Activated CD8-positive, alpha-beta T cell treated with anti-CD3 and anti-CD28 coated beads, Interleukin-2, amount 10 ng/mL, durations not matched to agents 7 days and 5 days (primary cell): ENCODE data around the gene ASXL2. TPM values are rescaled to one million over a fixed set of nuclear protein-coding genes. Genes with fewer than 3 reads are reported as not detected.
"Not testable (repeated sequence)": the region's sequence is repeated elsewhere in the genome, so short reads cannot be mapped to it uniquely, and the experiment has no call there.

Experiments used
- ATAC-seq: fragments of 150-1000 bp; cut with Tn5 transposase; one replicate; pipeline ENCODE4 v1.10.0; 2021; ENCODE audit warnings: moderate library complexity
- CTCF ChIA-PET: fragments of 350-600 bp; sonication (Branson Sonifier 250); formaldehyde crosslinking; loops from one replicate; lab custom pipeline; 2021; ENCODE audit warnings: antibody characterized with exemption; lab: Charles Lee
- POLR2A ChIA-PET: fragments of 350-600 bp; sonication (Branson Sonifier 250); formaldehyde crosslinking; loops from one replicate; lab custom pipeline; 2021; ENCODE audit warnings: antibody characterized with exemption; lab: Charles Lee
- DNase-seq: peaks from one replicate; pipeline ENCODE4 v3.0.0-alpha.2; 2020
- H3K27ac Mint-ChIP-seq: one replicate; pipeline ENCODE4 v1.8.0; 2021; ENCODE audit warnings: mild to moderate bottlenecking, mixed read lengths
- H3K27me3 Mint-ChIP-seq: one replicate; pipeline ENCODE4 v1.8.0; 2021; ENCODE audit warnings: low read depth, mixed read lengths
- H3K36me3 Mint-ChIP-seq: one replicate; pipeline ENCODE4 v1.8.0; 2021; ENCODE audit warnings: low read depth, mixed read lengths
- H3K4me1 Mint-ChIP-seq: one replicate; pipeline ENCODE4 v1.8.0; 2021; ENCODE audit warnings: low read depth, mixed read lengths
- H3K4me3 Mint-ChIP-seq: one replicate; pipeline ENCODE4 v1.8.0; 2021; ENCODE audit warnings: mild to moderate bottlenecking, mixed read lengths
- H3K9me3 Mint-ChIP-seq: one replicate; pipeline ENCODE4 v1.8.0; 2022; ENCODE audit warnings: mixed read lengths; ENCODE audit not compliant: insufficient read depth
- total RNA-seq, 2 experiments: library from RNA; stranded (reverse); gene quantifications; one replicate each; pipeline ENCODE4 v1.2.3, GENCODE V29; 2021

The ASXL2 gene
- total RNA-seq, 2 experiments from 2014 or later, result 44.0 to 45.0 TPM

GRCh38 chr2:25705575-25705974 lies 172.7 kb downstream of the ASXL2 start:
- H3K4me3 Mint-ChIP-seq, H3K9me3 Mint-ChIP-seq, POLR2A ChIA-PET, H3K27me3 Mint-ChIP-seq, H3K4me1 Mint-ChIP-seq, DNase-seq, ATAC-seq, H3K36me3 Mint-ChIP-seq, H3K27ac Mint-ChIP-seq, CTCF ChIA-PET: not testable (repeated sequence)

GRCh38 chr2:25701801-25702200 lies 176.5 kb downstream of the ASXL2 start:
- ChIA-PET CTCF (interaction anchor here (0.9 to 6.8 kb wide), 6 partner anchors 12 to 432 kb away, joined by 3 to 132 read pairs (median 12); no protein-coding TSS in a partner anchor), POLR2A (no interaction called here)
- no peak for DNase-seq
- H3K27me3 Mint-ChIP-seq, result no peaks in the 10 kb centered on the region
- H3K4me3 Mint-ChIP-seq, result no peak overlapping the region
- no peaks in the 10 kb centered on the region for H3K4me1 Mint-ChIP-seq
- H3K9me3 Mint-ChIP-seq, result no peaks in the 10 kb centered on the region
- no peaks in the 10 kb centered on the region for H3K36me3 Mint-ChIP-seq
- no peak for ATAC-seq
- H3K27ac Mint-ChIP-seq, result no peak overlapping the region

- Mint-ChIP-seq H3K36me3 (no peaks in the 10 kb centered on the region), H3K4me3 (no peak overlapping the region), H3K4me1 (no peaks in the 10 kb centered on the region), H3K27ac (no peak overlapping the region), H3K9me3 (no peaks in the 10 kb centered on the region), H3K27me3 (peaks cover 3% of the 10 kb centered on the region)
- peak; percentile 51 for ATAC-seq
- POLR2A ChIA-PET, result interaction anchor here (0.6 to 1.5 kb wide), 2 partner anchors 25 to 115 kb away, joined by 4 to 5 read pairs; no protein-coding TSS in a partner anchor
- DNase-seq, result peak; percentile 53
- CTCF ChIA-PET, result interaction anchor here (0.6 to 6.8 kb wide), 28 partner anchors 10 to 1327 kb away, joined by 3 to 132 read pairs (median 4); partner anchors contain the start of gene ASXL2
Measured at GRCh38 chr2:25700221-25700660, 178.0 kb downstream of the ASXL2 start.

- DNase-seq (no peak), ATAC-seq (no peak)
- ChIA-PET CTCF (interaction anchor here (0.7 to 6.8 kb wide), 19 partner anchors 9 to 384 kb away, joined by 3 to 132 read pairs (median 5); no protein-coding TSS in a partner anchor), POLR2A (interaction anchor here (0.6 to 1.5 kb wide), 5 partner anchors 11 to 774 kb away, joined by 3 to 5 read pairs (median 3); partner anchors contain the start of gene DTNB)
- Mint-ChIP-seq H3K4me3 (no peak overlapping the region), H3K9me3 (no peaks in the 10 kb centered on the region), H3K27ac (no peak overlapping the region), H3K4me1 (no peaks in the 10 kb centered on the region), H3K27me3 (peaks cover 3% of the 10 kb centered on the region), H3K36me3 (no peaks in the 10 kb centered on the region)
Measured at GRCh38 chr2:25699216-25699615, 179.1 kb downstream of the ASXL2 start.

- ATAC-seq (no peak), DNase-seq (no peak)
- CTCF ChIA-PET, result interaction anchor here (0.7 to 6.8 kb wide), 15 partner anchors 9 to 169 kb away, joined by 3 to 132 read pairs (median 6); no protein-coding TSS in a partner anchor
- Mint-ChIP-seq H3K9me3 (no peaks in the 10 kb centered on the region), H3K4me1 (no peaks in the 10 kb centered on the region), H3K4me3 (no peak overlapping the region), H3K27me3 (peaks cover 3% of the 10 kb centered on the region), H3K36me3 (no peaks in the 10 kb centered on the region), H3K27ac (no peak overlapping the region)
- POLR2A ChIA-PET, result interaction anchor here (0.6 to 0.9 kb wide), 4 partner anchors 11 to 833 kb away, joined by 3 to 4 read pairs (median 3); no protein-coding TSS in a partner anchor
Measured at GRCh38 chr2:25698752-25699151, 179.5 kb downstream of the ASXL2 start.

GRCh38 chr2:25697559-25698341 lies 180.5 kb downstream of the ASXL2 start:
- ChIA-PET POLR2A (interaction anchor here (0.6 kb wide), 1 partner anchor 832 kb away, joined by 3 read pairs; no protein-coding TSS in a partner anchor), CTCF (interaction anchor here (0.9 to 6.8 kb wide), 4 partner anchors 12 to 91 kb away, joined by 4 to 132 read pairs (median 9); no protein-coding TSS in a partner anchor)
- no peak overlapping the region for H3K27ac Mint-ChIP-seq
- peaks cover 3% of the 10 kb centered on the region for H3K27me3 Mint-ChIP-seq
- no peaks in the 10 kb centered on the region for H3K4me1 Mint-ChIP-seq
- no peak overlapping the region for H3K4me3 Mint-ChIP-seq
- H3K36me3 Mint-ChIP-seq, result no peaks in the 10 kb centered on the region
- peak; percentile 23 for ATAC-seq
- DNase-seq, result no peak
- H3K9me3 Mint-ChIP-seq, result no peaks in the 10 kb centered on the region

- ChIA-PET POLR2A (no interaction called here), CTCF (interaction anchor here (2.2 kb wide), 1 partner anchor 86 kb away, joined by 11 read pairs; no protein-coding TSS in a partner anchor)
- ATAC-seq, result no peak
- H3K36me3 Mint-ChIP-seq, result no peaks in the 10 kb centered on the region
- H3K4me3 Mint-ChIP-seq, result no peak overlapping the region
- no peak overlapping the region for H3K27ac Mint-ChIP-seq
- no peak for DNase-seq
- H3K27me3 Mint-ChIP-seq, result peaks cover 5% of the 10 kb centered on the region
- H3K9me3 Mint-ChIP-seq, result no peaks in the 10 kb centered on the region
- no peaks in the 10 kb centered on the region for H3K4me1 Mint-ChIP-seq
Measured at GRCh38 chr2:25692737-25693445, 185.4 kb downstream of the ASXL2 start.

- Mint-ChIP-seq H3K27me3 (peaks cover 5% of the 10 kb centered on the region), H3K27ac (no peak overlapping the region), H3K36me3 (no peaks in the 10 kb centered on the region), H3K4me3 (no peak overlapping the region), H3K4me1 (no peaks in the 10 kb centered on the region), H3K9me3 (no peaks in the 10 kb centered on the region)
- ATAC-seq (no peak), DNase-seq (no peak)
- CTCF ChIA-PET, result interaction anchor here (0.6 to 4.4 kb wide), 5 partner anchors 8 to 301 kb away, joined by 3 to 35 read pairs (median 6); no protein-coding TSS in a partner anchor
- POLR2A ChIA-PET, result no interaction called here
Measured at GRCh38 chr2:25692143-25692542, 186.1 kb downstream of the ASXL2 start.

- H3K9me3 Mint-ChIP-seq, result no peaks in the 10 kb centered on the region
- DNase-seq, result no peak
- H3K27ac Mint-ChIP-seq, result no peak overlapping the region
- H3K4me1 Mint-ChIP-seq, result no peaks in the 10 kb centered on the region
- CTCF ChIA-PET, result interaction anchor here (2.1 to 4.4 kb wide), 2 partner anchors 10 to 15 kb away, joined by 6 to 35 read pairs; no protein-coding TSS in a partner anchor
- POLR2A ChIA-PET, result no interaction called here
- H3K4me3 Mint-ChIP-seq, result no peak overlapping the region
- no peaks in the 10 kb centered on the region for H3K36me3 Mint-ChIP-seq
- peaks cover 3% of the 10 kb centered on the region for H3K27me3 Mint-ChIP-seq
- no peak for ATAC-seq
Measured at GRCh38 chr2:25690058-25690457, 188.2 kb downstream of the ASXL2 start.

- Mint-ChIP-seq H3K27me3 (peaks cover 3% of the 10 kb centered on the region), H3K4me3 (no peak overlapping the region), H3K9me3 (no peaks in the 10 kb centered on the region), H3K27ac (no peak overlapping the region), H3K36me3 (no peaks in the 10 kb centered on the region), H3K4me1 (no peaks in the 10 kb centered on the region)
- DNase-seq (no peak), ATAC-seq (no peak)
- ChIA-PET CTCF (interaction anchor here (4.4 kb wide), 1 partner anchor 12 kb away, joined by 35 read pairs; no protein-coding TSS in a partner anchor), POLR2A (interaction anchor here (0.6 kb wide), 1 partner anchor 674 kb away, joined by 3 read pairs; no protein-coding TSS in a partner anchor)
Measured at GRCh38 chr2:25688236-25688635, 190.1 kb downstream of the ASXL2 start.

GRCh38 chr2:25685741-25686140 lies 192.5 kb downstream of the ASXL2 start:
- H3K4me1 Mint-ChIP-seq, result no peaks in the 10 kb centered on the region
- H3K4me3 Mint-ChIP-seq, result no peak overlapping the region
- ChIA-PET CTCF (interaction anchor here (1.6 kb wide), 1 partner anchor 13 kb away, joined by 3 read pairs; no protein-coding TSS in a partner anchor), POLR2A (no interaction called here)
- no peak for ATAC-seq
- DNase-seq, result no peak
- H3K9me3 Mint-ChIP-seq, result no peaks in the 10 kb centered on the region
- no peak overlapping the region for H3K27ac Mint-ChIP-seq
- H3K36me3 Mint-ChIP-seq, result no peaks in the 10 kb centered on the region
- H3K27me3 Mint-ChIP-seq, result peaks cover 5% of the 10 kb centered on the region
